NOMO-1 (cell line): ENCODE measurements around the gene TXNDC11.
A peak's percentile ranks its signal among the peaks of the same experiment; 100 is the strongest.

Experiments used
- DNase-seq, 2 experiments: peaks; one replicate each; lab custom pipeline; 2025; ENCODE audit not compliant: unreplicated experiment in 2 of 2; lab: John Stamatoyannopoulos, UW

TXNDC11 gene

DNA sequence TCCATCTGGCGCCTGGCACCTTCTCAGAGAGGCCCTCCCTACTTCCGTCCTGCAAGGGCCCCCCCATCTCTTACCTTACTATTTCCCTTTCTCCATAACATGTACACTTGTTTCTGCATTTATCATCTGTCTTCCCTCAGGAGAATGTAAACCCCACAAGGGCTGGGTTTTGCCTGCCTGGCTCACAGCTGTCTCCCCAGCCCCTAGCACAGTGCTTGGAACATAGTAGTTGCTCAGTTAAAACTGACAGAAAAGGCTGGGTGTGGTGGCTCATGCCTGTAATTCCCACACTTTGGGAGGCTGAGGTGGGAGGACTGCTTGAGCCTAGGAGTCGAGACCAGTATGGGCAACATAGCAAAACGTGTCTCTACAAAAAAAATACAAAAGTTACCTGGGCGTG, 80.1 kb downstream of the TXNDC11 start:
- DNase-seq: no peak

DNA sequence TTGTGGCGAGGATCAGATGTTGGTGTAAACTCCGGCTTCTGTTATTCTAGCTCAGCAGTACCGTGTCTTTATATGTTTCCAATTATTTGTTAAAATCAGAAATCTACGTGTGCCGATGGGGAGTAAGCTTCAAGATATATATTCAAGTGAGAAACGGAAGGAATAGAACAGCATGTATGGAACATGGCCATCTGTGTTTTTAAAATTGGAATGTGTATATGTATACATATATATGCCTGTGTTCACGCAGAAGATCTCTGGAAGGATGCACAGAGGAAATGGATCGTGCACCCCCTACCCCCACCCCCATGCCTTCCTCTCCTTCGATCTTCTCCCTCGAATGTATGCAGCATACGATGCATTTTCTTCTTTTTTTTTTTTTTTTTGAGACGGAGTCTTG, 82.1 kb downstream of the TXNDC11 start:
- no peak for DNase-seq

DNA sequence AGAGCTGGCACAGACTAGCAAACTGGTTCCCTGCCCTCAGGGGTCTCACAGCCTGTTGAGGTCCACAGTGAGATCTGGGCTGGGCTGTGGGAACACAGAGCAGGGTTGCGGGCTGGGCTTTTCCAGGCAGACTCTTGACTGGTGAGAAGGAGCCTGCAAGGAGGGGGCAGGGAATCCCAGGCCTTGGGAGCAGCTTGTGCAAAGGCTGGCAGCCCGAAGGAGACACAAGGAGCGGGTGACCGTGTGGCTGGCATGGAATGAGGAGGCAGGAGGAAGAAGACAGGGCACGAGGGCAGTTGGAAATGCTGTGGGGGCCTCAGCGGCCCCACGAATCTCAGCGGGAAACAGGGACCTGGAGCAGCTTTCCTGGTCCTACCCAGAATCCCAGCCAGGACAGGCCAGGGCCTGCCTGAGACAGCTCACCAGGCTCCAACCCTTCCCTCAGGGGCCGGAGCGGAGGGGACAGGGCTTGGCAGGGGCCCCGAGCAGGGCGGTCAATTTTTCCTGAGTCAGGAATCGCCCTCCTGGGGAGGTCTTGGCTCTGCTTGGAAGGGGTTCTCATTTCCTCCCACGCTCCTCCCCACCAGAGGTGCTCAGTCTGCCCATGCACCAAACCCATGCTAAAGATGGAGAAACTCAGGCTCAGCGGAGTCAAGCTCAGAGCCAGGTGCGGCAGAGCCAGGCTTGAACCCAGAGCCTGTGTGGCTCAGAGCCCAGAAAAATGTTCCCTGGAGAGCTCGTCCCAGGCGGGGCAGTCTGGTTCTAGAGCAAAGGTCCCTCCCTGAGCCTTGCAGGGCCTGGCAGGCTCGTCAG, 83.6 kb downstream of the TXNDC11 start:
- DNase-seq: no peak

DNA sequence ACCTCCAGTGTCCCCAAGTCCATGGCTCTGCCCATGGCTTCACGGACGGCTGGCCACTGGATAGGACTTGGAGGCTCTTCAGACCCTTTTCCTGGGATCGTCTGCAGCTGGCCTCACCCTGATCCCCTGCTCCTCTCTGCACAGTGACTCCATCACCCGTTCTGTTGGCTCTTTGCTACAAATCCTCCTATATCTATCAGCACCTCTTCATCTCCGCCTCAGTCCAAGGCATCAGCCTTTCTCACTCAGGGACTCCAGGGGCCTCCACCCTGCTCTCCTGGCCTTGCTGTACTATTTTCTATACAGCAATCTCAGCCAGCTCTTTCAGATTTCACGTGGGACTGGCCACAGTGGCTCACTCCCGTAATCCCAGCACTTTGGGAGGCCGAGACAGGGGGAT, 85.1 kb downstream of the TXNDC11 start:
- no peak for DNase-seq

DNA sequence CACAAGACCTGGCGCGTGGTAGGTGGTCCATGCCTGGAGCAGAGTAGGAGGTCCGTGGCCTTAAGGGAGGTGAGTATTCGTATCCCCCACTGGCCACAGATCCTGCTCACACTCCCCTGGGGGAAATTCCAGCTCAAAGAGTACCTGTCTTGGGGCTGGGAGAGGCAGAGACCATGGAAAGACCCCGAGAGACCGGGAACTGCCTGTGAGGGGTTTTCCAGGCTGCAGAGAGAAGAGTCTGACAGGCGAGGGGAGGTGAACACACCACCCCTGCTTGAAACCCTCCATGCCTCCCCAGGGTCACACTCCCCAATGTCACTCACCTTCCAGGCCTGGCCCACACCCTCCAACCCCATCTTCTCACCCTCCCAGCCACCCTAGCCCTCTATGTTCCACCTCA, 87.0 kb downstream of the TXNDC11 start:
- no peak for DNase-seq

DNA sequence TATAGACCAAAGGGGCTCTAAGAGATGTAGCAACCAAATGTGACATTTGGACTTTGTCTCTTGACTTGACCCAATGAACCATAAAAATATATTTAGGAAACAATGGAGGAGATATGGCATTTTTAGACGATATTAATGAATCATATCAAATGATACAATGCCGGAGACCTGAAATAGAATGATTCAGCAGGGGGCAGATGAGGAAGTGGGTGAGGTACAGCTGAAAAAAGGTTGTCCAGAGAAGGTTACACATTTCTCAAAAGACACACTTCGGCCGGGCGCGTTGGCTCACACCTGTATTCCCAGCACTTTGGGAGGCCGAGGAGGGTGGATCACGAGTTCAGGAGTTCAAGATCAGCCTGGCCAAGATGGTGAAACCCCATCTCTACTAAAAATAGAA, 90.9 kb downstream of the TXNDC11 start:
- peak in 1 of 2 experiments; percentile 12 for DNase-seq

DNA sequence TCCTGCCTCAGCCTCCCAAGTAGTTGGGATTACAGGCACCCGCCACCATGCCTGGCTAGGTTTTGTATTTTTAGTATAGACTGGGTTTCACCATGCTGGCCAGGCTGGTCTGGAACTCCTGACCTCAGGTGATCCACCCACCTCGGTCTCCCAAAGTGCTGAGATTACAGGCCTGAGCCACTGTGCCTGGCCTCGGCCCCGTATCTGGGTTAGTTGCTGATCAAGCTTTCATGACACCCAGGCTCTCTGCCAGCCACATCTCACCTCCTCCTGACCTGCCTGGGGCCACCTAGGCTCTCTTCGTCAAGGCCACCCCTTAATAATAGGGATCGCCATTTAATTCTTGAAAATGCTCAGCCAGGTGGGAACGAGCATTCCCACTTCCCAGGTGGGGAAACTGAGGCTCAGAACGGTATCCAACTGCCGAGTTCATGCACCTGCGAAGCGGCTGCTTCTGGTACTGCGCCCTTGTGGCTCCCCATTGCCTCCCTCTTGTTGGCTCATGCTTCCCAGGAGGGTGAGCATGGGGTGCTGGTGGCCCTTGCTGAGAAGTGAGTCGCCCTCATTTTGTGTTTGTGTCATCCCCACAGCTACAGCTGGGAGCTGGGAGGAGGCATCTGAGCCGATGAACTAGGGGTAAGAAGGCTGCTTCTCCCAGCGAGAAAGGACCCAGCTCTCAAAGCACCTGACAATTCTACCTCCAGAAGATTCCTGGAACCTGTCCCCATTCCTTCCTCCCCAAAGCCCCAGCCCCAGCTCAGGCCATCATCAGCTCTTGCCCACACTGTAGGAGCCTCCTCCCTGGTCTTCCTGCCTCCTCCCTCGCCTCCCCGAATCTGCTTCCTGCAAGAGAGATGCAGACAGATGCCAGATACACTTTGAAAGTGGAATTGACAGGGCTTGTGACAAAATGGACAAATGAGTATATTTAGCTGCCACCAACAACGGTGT, 91.7 kb downstream of the TXNDC11 start:
- no peak for DNase-seq

DNA sequence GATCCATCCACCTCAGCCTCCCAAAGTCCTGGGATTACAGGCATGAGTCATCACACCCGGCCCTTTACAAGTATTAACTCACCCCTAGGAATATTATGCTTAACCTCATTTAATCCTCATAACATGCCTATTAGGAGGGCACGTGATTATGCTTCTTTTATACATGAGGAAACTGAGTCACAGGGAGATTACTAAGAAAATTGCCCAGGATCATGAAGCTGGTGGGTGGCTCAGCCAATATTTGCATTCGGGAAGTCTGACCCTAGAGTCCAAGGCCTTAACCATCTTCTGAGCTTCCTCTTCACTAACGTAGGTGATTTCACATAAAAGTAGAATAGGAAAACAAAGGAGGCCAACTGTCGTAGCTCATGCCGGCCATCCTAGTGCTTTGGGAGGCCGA, 93.4 kb downstream of the TXNDC11 start:
- DNase-seq: no peak

DNA sequence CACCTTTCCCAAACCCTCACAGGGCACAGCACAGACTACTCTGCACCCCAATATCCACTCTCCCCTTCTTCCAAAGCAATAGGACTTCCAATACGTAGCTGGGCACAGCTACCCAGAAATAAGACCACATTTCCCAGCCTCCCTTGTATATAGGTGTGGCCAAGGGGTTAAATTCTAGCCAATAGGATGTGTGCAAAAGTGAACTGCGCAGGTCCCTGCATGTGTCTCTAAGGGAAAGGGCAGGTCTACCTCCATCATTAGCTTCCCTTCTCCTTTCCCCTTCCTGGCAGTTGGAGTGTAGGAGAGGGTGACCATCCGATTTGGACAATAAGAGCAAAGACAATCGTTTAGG, 99.9 kb downstream of the TXNDC11 start:
- no peak for DNase-seq

DNA sequence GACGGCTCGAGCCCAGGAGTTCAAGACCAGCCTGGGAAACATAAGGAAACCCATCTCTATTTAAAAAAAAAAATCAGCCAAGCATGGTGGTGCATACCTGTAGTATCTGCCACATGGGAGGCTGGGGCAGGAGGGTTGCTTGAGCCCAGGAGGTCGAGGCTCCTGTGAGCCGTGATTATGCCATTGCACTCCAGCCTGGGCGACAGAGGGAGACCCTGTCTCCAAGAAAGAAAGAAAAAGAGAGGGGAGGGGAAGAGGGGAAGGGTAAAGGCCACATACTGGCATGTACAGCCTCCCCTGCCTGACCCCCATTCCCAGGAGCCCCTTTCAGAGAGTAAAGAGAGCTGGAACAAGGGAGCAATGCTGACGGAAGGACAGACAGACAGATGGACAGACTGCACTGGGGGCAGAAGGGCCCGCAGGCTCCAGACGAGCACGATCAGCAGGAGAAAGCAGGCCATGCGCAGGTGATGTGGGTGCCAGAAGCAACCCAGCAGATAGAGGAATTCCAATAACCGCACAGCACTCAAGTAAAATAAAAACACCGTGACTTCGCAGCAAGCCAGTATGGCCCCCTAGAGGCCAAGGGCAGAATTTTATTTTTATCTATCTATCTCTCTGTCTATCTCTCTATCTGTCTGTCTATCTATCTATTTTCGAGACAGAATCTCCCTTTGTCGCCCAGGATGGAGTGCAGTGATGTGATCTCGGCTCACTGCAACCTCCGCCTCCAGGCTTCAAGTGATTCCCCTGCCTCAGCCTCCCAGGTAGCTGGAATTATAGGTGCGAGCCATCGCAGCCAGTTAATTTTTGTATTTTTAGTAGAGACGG, 101.5 kb downstream of the TXNDC11 start:
- peak; percentile 61 to 63 for DNase-seq

DNA sequence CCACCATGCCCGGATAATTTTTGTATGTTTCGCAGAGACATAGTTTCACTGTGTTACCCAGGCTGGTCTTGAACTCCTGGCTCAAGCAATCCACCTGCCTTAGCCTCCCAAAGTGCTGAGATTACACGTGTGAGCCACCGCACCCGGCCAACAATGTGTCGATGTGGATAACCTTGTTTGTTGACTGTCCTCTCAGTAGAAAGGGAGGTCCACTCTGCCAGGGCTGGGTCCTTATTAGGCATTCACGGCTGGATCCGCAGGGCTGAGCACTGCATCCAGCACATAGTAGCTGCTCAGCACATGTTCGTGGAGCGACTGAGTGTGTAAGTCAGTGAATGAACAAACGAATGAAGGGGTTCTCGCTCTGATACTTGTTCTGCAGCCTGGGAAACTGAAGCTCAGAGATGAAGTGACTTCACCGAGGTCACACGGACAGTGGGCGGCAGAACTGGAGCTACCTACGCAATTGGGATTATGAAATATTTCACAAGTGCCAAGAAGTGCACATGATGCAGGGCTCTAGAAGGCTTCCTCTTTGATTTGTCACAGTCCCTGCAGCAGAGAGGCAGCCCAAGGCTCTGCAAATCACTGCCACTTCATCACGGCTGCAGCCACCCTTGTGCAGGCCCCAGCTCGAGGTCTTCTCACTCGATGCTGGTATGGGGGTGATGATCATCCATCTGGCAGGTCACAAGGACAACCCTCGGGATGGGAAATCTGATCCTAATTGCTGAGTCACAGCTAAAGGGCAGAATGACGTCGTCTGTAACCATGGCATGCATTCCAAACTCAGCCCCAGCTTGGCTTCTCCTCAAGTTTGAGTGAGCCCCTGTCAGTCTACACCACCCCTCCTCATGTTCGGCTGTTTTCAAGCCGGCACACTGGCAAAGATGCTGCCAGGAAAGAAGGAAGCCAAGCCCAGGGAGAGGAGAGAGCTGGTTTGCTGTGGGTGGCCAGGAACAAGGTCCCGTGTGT, 102.4 kb downstream of the TXNDC11 start:
- DNase-seq: peak; percentile 92 to 97

DNA sequence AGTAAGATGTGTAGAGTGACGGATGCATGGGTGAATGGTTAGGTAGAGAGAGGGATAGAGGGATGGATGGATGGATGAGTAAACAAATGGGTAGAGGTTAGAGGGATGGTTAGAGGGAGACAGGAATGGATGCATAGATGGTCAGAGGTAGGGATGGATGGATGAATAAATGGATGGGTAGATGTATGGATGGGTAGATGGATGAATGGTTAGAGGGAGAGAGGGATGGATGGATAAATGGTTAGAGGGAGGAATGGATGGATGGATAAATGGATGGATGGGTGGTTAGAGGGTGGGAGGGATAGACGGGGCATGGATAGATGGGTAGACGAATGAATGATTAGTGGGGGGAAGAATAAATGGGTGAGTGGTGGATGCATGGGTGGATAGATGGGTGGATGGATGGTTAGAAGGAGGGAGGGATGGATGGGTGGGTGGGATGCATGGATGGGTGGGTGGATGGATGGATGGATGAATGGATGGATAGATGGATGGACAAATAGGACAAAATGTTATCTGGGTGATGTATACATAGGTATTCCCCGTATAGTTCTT, 103.6 kb downstream of the TXNDC11 start:
- DNase-seq: no peak

DNA sequence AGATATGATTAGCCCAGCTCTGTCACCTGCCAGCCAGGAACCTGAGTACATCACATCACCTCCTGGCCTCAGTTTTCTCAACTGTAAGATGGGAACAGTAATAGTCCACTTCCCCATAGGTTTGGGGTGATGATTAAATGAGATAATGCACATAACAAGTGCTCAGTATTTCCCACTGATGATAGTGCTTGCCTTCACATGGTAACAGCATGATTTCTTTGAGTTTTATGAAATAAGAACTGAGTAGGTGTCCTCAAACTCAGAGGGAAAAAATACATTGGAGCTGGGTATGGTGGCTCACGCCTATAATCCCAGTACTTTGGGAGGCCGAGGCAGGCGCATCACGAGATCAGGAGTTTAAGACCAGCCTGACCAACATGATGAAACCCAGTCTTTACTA, 104.5 kb downstream of the TXNDC11 start:
- no peak for DNase-seq

DNA sequence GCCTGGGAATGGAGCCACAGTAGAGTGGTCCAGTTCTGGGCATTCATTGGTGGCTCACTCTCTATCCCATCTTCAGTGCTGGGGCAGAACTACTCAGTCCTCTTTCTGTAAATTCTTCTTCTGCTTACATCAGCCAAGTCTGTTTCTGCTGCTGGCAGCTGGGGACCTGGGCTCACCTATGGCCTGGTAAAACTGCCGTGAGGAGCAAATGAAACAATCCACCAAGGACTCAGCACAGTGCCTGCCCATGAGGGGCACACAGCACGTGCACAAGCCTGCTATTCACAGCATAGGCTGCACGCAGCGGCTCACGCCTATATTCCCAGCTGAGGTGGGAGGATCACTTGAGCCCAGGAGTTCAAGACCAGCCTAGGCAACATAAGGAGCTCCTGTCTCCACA, 105.3 kb downstream of the TXNDC11 start:
- DNase-seq: no peak

DNA sequence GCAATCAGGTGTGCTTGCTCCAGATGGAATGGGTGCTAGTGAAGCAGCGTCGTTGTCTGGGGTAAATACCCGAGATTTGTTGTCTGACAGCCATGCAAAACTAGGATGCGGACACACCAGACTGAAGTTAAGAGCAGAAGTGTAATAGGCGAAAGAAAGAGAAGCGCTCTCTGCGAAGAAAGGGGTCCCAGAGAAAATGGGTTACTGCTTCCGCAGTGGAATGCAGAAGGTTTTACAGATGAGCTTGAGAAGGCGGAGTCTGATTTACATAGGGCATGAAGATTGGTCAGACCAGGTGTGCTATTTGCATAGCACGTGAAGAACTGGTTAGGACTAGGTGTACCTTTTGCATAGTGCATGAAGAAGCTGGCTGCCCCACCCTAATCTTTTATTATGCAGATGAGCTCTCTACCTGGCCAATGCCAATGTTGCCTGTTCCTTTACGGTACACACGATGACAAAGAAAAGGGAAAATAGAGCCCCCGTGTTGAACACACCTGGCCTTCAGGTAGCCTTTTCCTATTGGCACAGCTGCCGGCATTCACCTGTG, 106.4 kb downstream of the TXNDC11 start:
- DNase-seq: no peak

DNA sequence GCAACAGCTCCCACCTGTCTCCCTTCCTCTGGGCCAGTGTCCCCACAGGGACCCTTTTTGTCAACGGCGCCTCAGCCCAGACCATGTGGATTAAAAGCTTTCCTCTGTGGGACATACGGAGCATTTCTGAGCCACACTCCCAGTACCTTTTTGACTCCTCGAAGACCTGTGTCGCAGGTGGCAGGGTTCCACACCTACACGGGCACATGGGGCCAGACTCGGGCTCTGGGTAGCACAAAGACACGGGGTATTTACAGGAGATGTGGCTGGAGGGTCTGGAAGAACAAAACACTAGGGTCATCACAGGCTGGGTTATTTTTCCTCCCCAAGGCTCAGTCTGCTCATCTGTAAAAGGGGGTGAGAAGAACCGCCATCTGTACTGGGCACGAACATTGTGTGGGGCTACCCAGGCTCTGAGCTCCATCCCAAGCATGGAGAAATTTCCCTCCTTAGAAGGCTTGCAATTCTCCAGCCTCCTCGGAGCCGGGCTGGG, 106.9 kb downstream of the TXNDC11 start:
- DNase-seq: no peak

DNA sequence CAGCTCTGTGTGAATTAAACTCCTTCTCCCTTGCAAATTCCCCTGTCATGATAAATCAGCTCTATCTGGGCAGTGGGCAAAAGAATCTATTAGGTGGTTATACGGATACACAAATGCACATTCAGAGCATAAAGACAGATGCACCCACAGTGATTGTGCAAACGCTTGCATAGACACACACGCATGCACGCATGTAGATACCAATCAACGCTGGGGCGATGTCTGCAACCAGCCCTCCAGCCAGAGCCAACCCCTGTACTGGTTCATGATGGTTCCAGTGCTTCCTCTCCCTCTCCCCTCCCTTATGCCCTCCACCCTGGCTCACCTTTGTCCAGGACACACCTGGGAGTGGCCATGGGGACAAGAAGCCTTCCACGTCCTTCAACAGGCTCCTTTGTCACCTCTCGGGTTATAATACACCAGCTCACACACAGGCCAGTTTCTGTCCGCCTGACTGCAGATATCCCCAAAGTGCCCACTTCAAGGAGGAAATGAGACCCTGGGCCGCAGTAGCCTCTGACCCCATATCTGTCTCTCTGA, 107.5 kb downstream of the TXNDC11 start:
- no peak for DNase-seq

DNA sequence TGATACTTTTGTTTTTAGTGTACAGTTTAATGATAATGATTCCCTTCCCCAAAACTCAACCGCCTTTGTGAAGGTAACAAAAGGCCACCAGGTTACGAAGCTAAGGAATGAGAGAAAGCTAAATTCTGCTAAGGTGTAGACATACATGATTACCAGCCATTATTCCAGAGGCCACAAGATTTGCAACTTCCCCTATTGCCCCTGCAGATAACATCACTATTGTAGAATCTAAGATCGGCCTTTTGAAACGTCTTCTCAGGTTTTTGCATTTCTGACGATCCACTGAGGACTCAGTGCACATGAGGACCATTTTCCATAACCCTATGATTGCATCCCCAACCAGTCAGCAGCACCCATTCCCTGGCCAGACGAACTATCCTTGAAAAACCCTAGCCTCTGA, 108.3 kb downstream of the TXNDC11 start:
- DNase-seq: peak; percentile 55 to 78

DNA sequence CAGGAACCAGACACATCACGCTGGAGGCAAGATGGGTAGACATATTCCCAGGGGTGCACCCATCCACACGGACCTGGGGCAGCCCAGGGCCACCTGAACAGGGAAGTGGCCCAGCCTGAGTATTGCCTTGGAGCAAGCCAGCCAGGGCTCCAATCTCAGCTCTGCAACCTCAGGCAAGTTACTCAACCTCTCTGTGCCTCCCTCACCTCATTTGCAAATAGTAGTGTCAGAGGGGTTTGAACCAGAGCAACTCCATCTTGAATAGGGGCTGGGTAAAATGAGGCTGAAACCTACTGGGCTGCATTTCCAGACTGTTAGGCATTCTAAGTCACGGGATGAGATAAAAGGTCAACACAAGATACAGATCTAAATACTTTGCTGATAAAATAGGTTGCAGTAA, 109.5 kb downstream of the TXNDC11 start:
- no peak for DNase-seq
